HepG2 (cell line): ENCODE measurements around the gene SOBP. TPM values are rescaled to one million over a fixed set of nuclear protein-coding genes. Genes with fewer than 3 reads are reported as not detected.

Experiments
- ELF3 ChIP-seq: IDR thresholded peaks from 2 replicates; pipeline ENCODE4 v1.6.1; 2016; ENCODE audit warnings: missing genetic modification reagents, missing compliant biosample characterization
- HOXA9 ChIP-seq: sonication (generic); formaldehyde crosslinking; IDR thresholded peaks from 2 replicates; pipeline ENCODE4 v1.8.1; 2022; ENCODE audit warnings: missing genetic modification reagents, mild to moderate bottlenecking, moderate library complexity, borderline replicate concordance
- IRX3 ChIP-seq: sonication (generic); formaldehyde crosslinking; IDR thresholded peaks from 2 replicates; pipeline ENCODE4 v1.8.1; 2023; ENCODE audit warnings: mild to moderate bottlenecking, low read depth, missing genetic modification reagents, borderline replicate concordance
- KAT7 ChIP-seq: IDR thresholded peaks from 2 replicates; pipeline ENCODE4 v1.6.1; 2018; ENCODE audit warnings: borderline replicate concordance, missing compliant biosample characterization
- KLF13 ChIP-seq: sonication (generic); formaldehyde crosslinking; IDR thresholded peaks from 2 replicates; pipeline ENCODE4 v1.4.0; 2020; ENCODE audit warnings: mild to moderate bottlenecking, missing genetic modification reagents
- MATR3 ChIP-seq: sonication (generic); formaldehyde crosslinking; IDR thresholded peaks from 2 replicates; pipeline ENCODE4 v1.4.0; 2020; ENCODE audit warnings: missing genetic modification reagents
- MED8 ChIP-seq: sonication (generic); formaldehyde crosslinking; IDR thresholded peaks from 2 replicates; pipeline ENCODE4 v1.8.1; 2023; ENCODE audit warnings: mild to moderate bottlenecking, missing genetic modification reagents; ENCODE audit not compliant: insufficient replicate concordance
- MIXL1 ChIP-seq: IDR thresholded peaks from 2 replicates; pipeline ENCODE4 v1.6.1; 2016
- NFRKB ChIP-seq: fragments of 450-650 bp; IDR thresholded peaks from 2 replicates; pipeline ENCODE4 v1.6.1; 2017
- NR2C2 ChIP-seq: sonication (generic); formaldehyde crosslinking; IDR thresholded peaks from 2 replicates; pipeline ENCODE4 v1.4.0; 2020; ENCODE audit warnings: missing genetic modification reagents, mild to moderate bottlenecking, moderate library complexity, borderline replicate concordance
- PCBP1 ChIP-seq: fragments of 200-400 bp; formaldehyde crosslinking; IDR thresholded peaks from 2 replicates; pipeline ENCODE4 v1.6.1; 2017; ENCODE audit warnings: mild to moderate bottlenecking, low read depth, low read length, borderline replicate concordance
- SCMH1 ChIP-seq: sonication (generic); formaldehyde crosslinking; IDR thresholded peaks from 2 replicates; pipeline ENCODE4 v1.9.0; 2021; ENCODE audit warnings: missing genetic modification reagents, mild to moderate bottlenecking, borderline replicate concordance
- TARDBP ChIP-seq: sonication (generic); formaldehyde crosslinking; IDR thresholded peaks from 2 replicates; pipeline ENCODE4 v1.8.0; 2022; ENCODE audit warnings: mild to moderate bottlenecking, missing genetic modification reagents
- TEAD3 ChIP-seq: optimal IDR thresholded peaks from 2 replicates; pipeline ENCODE3; 2016; ENCODE audit warnings: borderline replicate concordance
- TSC22D2 ChIP-seq: sonication (generic); formaldehyde crosslinking; IDR thresholded peaks from 2 replicates; pipeline ENCODE4 v1.5.1; 2020; ENCODE audit warnings: missing genetic modification reagents, mild to moderate bottlenecking, borderline replicate concordance
- ZC3H4 ChIP-seq: sonication (generic); formaldehyde crosslinking; IDR thresholded peaks from 2 replicates; pipeline ENCODE4 v1.4.0; 2020; ENCODE audit warnings: missing genetic modification reagents, borderline replicate concordance
- ZFX ChIP-seq: sonication (generic); formaldehyde crosslinking; IDR thresholded peaks from 2 replicates; pipeline ENCODE4 v1.4.0; 2020; ENCODE audit warnings: mild to moderate bottlenecking, low read depth, missing genetic modification reagents, moderate library complexity
- ZNF160 ChIP-seq: sonication (generic); formaldehyde crosslinking; IDR thresholded peaks from 2 replicates; pipeline ENCODE4 v1.8.0; 2022; ENCODE audit warnings: mild to moderate bottlenecking, inconsistent platforms, missing genetic modification reagents
- ZNF292 ChIP-seq: sonication (generic); formaldehyde crosslinking; IDR thresholded peaks from 2 replicates; pipeline ENCODE4 v1.8.1; 2022; ENCODE audit warnings: mild to moderate bottlenecking, low read depth, missing genetic modification reagents, borderline replicate concordance
- ZNF3 ChIP-seq: IDR thresholded peaks from 2 replicates; pipeline ENCODE4 v1.7.0; 2017; ENCODE audit warnings: inconsistent platforms
- ZNF354B ChIP-seq: sonication (generic); formaldehyde crosslinking; IDR thresholded peaks from 2 replicates; pipeline ENCODE4 v1.8.0; 2022; ENCODE audit warnings: mild to moderate bottlenecking, missing genetic modification reagents
- ZNF513 ChIP-seq: sonication (generic); formaldehyde crosslinking; conservative IDR thresholded peaks from 2 replicates; pipeline ENCODE4 v1.5.0; 2020; ENCODE audit warnings: missing genetic modification reagents
- ZNF773 ChIP-seq: sonication (generic); formaldehyde crosslinking; IDR thresholded peaks from 2 replicates; pipeline ENCODE4 v1.4.0; 2020; ENCODE audit warnings: missing genetic modification reagents, borderline replicate concordance
- polyA plus RNA-seq, 8 experiments: library from polyadenylated mRNA; depleted of rRNA in 3 of 8; stranded (reverse) in 7 of 8; unstranded in 1 of 8; fragments of >200 nt; fragmentation: Illumina TruSeq in 4 of 8; extraction: Trizol in 4 of 8; gene quantifications; 2 replicates each; pipeline versions ENCODE4 v1.2.1 to v1.2.3, GENCODE V29; 2011 to 2016; ENCODE audit warnings: low read depth in 4 of 8, missing spikeins in 1 of 8, mixed read lengths in 1 of 8; ENCODE audit not compliant: insufficient read depth in 1 of 8
- total RNA-seq, 5 experiments: library from RNA; depleted of rRNA; stranded (reverse); fragments of >200 nt; fragmentation: Illumina TruSeq; extraction: Trizol; gene quantifications; 2 replicates each; pipeline ENCODE4 v1.2.3, GENCODE V29; 2016; ENCODE audit warnings: low read depth in 1 of 5
- TF ChIP-seq, protein P1 (sequence below): sonication (generic); formaldehyde crosslinking; conservative IDR thresholded peaks from 2 replicates; pipeline ENCODE4 v1.4.0; 2020; ENCODE audit warnings: mild to moderate bottlenecking, missing genetic modification reagents, moderate library complexity

The SOBP gene
- total and polyA plus RNA-seq, 2 of the 13 experiments (the other 11 are each of a cell fraction or from before 2014, with no cell fraction given), result 1.5 to 6.9 TPM

GRCh38 chr6:107666084-107666980 is 176.4 kb downstream of the SOBP start (continued):
- no peak for TF ChIP-seq PCBP1
- TF ChIP-seq ZNF292 (CRISPR knock-in tag), result peak; percentile 80
- peak; percentile 43 for TF ChIP-seq ZFX (CRISPR knock-in tag)
- no peak for TF ChIP-seq ZNF3 (CRISPR knock-in tag)
- TF ChIP-seq HOXA9 (CRISPR knock-in tag), result no peak
- TF ChIP-seq TSC22D2, result no peak
- TF ChIP-seq NFRKB, result no peak
- TF ChIP-seq MIXL1 (CRISPR knock-in tag), result peak; percentile 50; the same call in 1 of the 2 replicates
- TF ChIP-seq, protein P1, sequence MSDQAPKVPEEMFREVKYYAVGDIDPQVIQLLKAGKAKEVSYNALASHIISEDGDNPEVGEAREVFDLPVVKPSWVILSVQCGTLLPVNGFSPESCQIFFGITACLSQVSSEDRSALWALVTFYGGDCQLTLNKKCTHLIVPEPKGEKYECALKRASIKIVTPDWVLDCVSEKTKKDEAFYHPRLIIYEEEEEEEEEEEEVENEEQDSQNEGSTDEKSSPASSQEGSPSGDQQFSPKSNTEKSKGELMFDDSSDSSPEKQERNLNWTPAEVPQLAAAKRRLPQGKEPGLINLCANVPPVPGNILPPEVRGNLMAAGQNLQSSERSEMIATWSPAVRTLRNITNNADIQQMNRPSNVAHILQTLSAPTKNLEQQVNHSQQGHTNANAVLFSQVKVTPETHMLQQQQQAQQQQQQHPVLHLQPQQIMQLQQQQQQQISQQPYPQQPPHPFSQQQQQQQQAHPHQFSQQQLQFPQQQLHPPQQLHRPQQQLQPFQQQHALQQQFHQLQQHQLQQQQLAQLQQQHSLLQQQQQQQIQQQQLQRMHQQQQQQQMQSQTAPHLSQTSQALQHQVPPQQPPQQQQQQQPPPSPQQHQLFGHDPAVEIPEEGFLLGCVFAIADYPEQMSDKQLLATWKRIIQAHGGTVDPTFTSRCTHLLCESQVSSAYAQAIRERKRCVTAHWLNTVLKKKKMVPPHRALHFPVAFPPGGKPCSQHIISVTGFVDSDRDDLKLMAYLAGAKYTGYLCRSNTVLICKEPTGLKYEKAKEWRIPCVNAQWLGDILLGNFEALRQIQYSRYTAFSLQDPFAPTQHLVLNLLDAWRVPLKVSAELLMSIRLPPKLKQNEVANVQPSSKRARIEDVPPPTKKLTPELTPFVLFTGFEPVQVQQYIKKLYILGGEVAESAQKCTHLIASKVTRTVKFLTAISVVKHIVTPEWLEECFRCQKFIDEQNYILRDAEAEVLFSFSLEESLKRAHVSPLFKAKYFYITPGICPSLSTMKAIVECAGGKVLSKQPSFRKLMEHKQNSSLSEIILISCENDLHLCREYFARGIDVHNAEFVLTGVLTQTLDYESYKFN, result peak; percentile 70
- no peak for TF ChIP-seq KLF13 (CRISPR knock-in tag)
- TF ChIP-seq SCMH1 (CRISPR knock-in tag), result no peak
- TF ChIP-seq TARDBP (CRISPR knock-in tag), result peak; percentile 66; the same call in 1 of the 2 replicates
- no peak for TF ChIP-seq MED8
- TF ChIP-seq TEAD3 (CRISPR knock-in tag), result peak; percentile 57
- no peak for TF ChIP-seq NR2C2 (CRISPR knock-in tag)
- no peak for TF ChIP-seq IRX3
- peak; percentile 42; the same call in 1 of the 2 replicates for TF ChIP-seq ELF3 (CRISPR knock-in tag)
- TF ChIP-seq KAT7 (CRISPR knock-in tag), result no peak
- no peak for TF ChIP-seq ZNF773 (CRISPR knock-in tag)
- TF ChIP-seq ZNF513 (CRISPR knock-in tag), result no peak
- no peak for TF ChIP-seq ZNF160 (CRISPR knock-in tag)
- no peak for TF ChIP-seq MATR3 (CRISPR knock-in tag)
- no peak for TF ChIP-seq ZC3H4 (CRISPR knock-in tag)
- TF ChIP-seq ZNF354B (CRISPR knock-in tag), result no peak
